BJ (cell line): ENCODE measurements around the gene RGL1. TPM values are rescaled to one million over a fixed set of nuclear protein-coding genes. Genes with fewer than 3 reads are reported as not detected.

Source experiments
- CTCF ChIA-PET: fragments of 350-600 bp; formaldehyde crosslinking; extraction: SDS; loops from one replicate; lab custom pipeline; 2021; ENCODE audit warnings: antibody characterized with exemption, inconsistent platforms; lab: Yijun Ruan, JAX
- POLR2A ChIA-PET: fragments of 300-600 bp; sonication (Branson Sonifier 250); formaldehyde crosslinking; extraction: SDS; loops from one replicate; lab custom pipeline; 2021; ENCODE audit warnings: antibody characterized with exemption; lab: Charles Lee
- DNase-seq: peaks from one replicate; pipeline ENCODE4 v3.0.0-alpha.2; 2011; ENCODE audit warnings: low read depth
- H3K27me3 ChIP-seq: 2 replicates; pipeline ENCODE4 v1.6.0; 2011; ENCODE audit warnings: low read length; ENCODE audit not compliant: control insufficient read depth, insufficient read depth
- H3K36me3 ChIP-seq: 2 replicates; pipeline ENCODE4 v1.5.1; 2011; ENCODE audit warnings: low read length; ENCODE audit not compliant: control insufficient read depth, insufficient read depth
- H3K4me3 ChIP-seq: 2 replicates; pipeline ENCODE4 v1.5.1; 2011; ENCODE audit warnings: low read depth, mild to moderate bottlenecking, control low read depth, low read length
- CTCF ChIP-seq: IDR thresholded peaks from 2 replicates; pipeline ENCODE4 v1.5.1; 2011; ENCODE audit warnings: low read depth, mild to moderate bottlenecking, control low read depth, inconsistent platforms, low read length, moderate library complexity; ENCODE audit not compliant: insufficient read depth
- polyA plus RNA-seq: library from polyadenylated mRNA; depleted of rRNA; stranded (reverse); fragments of >200 nt; gene quantifications from 2 replicates; pipeline ENCODE4 v1.2.3, GENCODE V29; 2011

RGL1 gene
- polyA plus RNA-seq, 1 experiment = 9.7 TPM

- TF ChIP-seq CTCF = no peak
- POLR2A ChIA-PET = no interaction called here
- Histone ChIP-seq H3K36me3 (no peaks in the 10 kb centered on the region), H3K27me3 (no peaks in the 10 kb centered on the region), H3K4me3 (no peak overlapping the region)
- CTCF ChIA-PET = interaction anchor here (0.5 kb wide), 1 partner anchor 11 kb away, joined by 3 read pairs; no protein-coding TSS in a partner anchor
- no peak for DNase-seq
Measured at GRCh38 chr1:183936791-183937190, 131.9 kb downstream of the RGL1 start.

GRCh38 chr1:183937611-183938010 is 132.7 kb downstream of the RGL1 start:
- Histone ChIP-seq H3K4me3 (no peak overlapping the region), H3K27me3 (no peaks in the 10 kb centered on the region), H3K36me3 (no peaks in the 10 kb centered on the region)
- ChIA-PET POLR2A (no interaction called here), CTCF (no interaction called here)
- TF ChIP-seq CTCF = no peak
- no peak for DNase-seq

GRCh38 chr1:183941001-183941400 is 136.1 kb downstream of the RGL1 start:
- DNase-seq = no peak
- POLR2A ChIA-PET = no interaction called here
- CTCF ChIA-PET = no interaction called here

GRCh38 chr1:183942933-183943693 is 138.2 kb downstream of the RGL1 start:
- DNase-seq = peak; percentile 29
- 0 out of 2 replicates have a peak, but pooled peaks have one; percentile 6 for TF ChIP-seq CTCF
- ChIA-PET POLR2A (interaction anchor here (0.6 kb wide), 1 partner anchor 672 kb away, joined by 3 read pairs; no protein-coding TSS in a partner anchor), CTCF (interaction anchor here (0.7 to 1.3 kb wide), 3 partner anchors 12 to 211 kb away, joined by 3 to 4 read pairs (median 4); no protein-coding TSS in a partner anchor)
- Histone ChIP-seq H3K36me3 (no peaks in the 10 kb centered on the region), H3K27me3 (no peaks in the 10 kb centered on the region), H3K4me3 (no peak overlapping the region)

More at GRCh38 chr1:183941001-183941400, 136.1 kb downstream of the RGL1 start:
- TF ChIP-seq CTCF = no peak
- Histone ChIP-seq H3K36me3 (no peaks in the 10 kb centered on the region), H3K27me3 (no peaks in the 10 kb centered on the region), H3K4me3 (no peak overlapping the region)

- CTCF ChIA-PET = no interaction called here
- TF ChIP-seq CTCF = no peak
Measured at GRCh38 chr1:183945428-183946319, 140.8 kb downstream of the RGL1 start.

More at GRCh38 chr1:183945428-183946319, 140.8 kb downstream of the RGL1 start:
- no peak for DNase-seq
- Histone ChIP-seq H3K36me3 (no peaks in the 10 kb centered on the region), H3K4me3 (no peak overlapping the region), H3K27me3 (no peaks in the 10 kb centered on the region)
- POLR2A ChIA-PET = no interaction called here
